ENCODE data around the gene FOXF1. TPM values are rescaled to one million over a fixed set of nuclear protein-coding genes. Genes with fewer than 3 reads are reported as not detected.

Gene FOXF1
- total and polyA plus RNA-seq, 2 of the 13 experiments (the other 11 are each of a cell fraction or from before 2014, with no cell fraction given) = not detected

- FAIRE-seq (no peak), ATAC-seq (no peak), DNase-seq (ENCODE audit: low spot score) (no peak)
- Histone ChIP-seq H4K20me1 (ENCODE audit: insufficient read depth, low read length) (no peaks in the 10 kb centered on the region), H3K27ac (ENCODE audit: extremely low read length, insufficient read depth, low read length) (no peak overlapping the region), H3K79me2 (ENCODE audit: insufficient read depth, low read length) (no peaks in the 10 kb centered on the region), H3K4me3 (replicated peaks in 1 of 3; ENCODE audit: insufficient read depth in 1 of 3, low read depth in 2 of 3, low read length in 3 of 3) (no peak overlapping the region), H3K36me3 (replicated peaks in 1 of 2; ENCODE audit: control insufficient read depth in 1 of 2, insufficient read depth in 2 of 2, low read length in 2 of 2) (peaks cover 28 to 74% of the 10 kb centered on the region in 2 experiments), H3K4me2 (ENCODE audit: low read depth, low read length) (no peak overlapping the region), H3K9ac (ENCODE audit: insufficient read depth, low read depth, low read length) (no peak overlapping the region), H3K4me1 (ENCODE audit: insufficient read depth, low read length) (no peaks in the 10 kb centered on the region), H2AFZ (ENCODE audit: low read length) (no peak overlapping the region), H3K27me3 (ENCODE audit: control insufficient read depth in 1 of 2, insufficient read depth in 2 of 2, low read length in 2 of 2) (no peaks in the 10 kb centered on the region), H3K9me3 (ENCODE audit: low read length) (no peaks in the 10 kb centered on the region)
- intact Hi-C loops (cut with micrococcal nuclease; ENCODE audit: unreplicated experiment) = no loop called here
- TF ChIP-seq GFI1 (CRISPR knock-in tag; IDR thresholded peaks at IDR 0.05; ENCODE audit: borderline replicate concordance) (no peak), AHDC1 (CRISPR knock-in tag; IDR thresholded peaks at IDR 0.05; ENCODE audit: borderline replicate concordance) (no peak), ZNF776 (CRISPR knock-in tag; IDR thresholded peaks at IDR 0.05) (no peak), ARID2 (CRISPR knock-in tag; IDR thresholded peaks at IDR 0.05; ENCODE audit: borderline replicate concordance) (no peak), ZNF251 (CRISPR knock-in tag; IDR thresholded peaks at IDR 0.05) (no peak), CHCHD3 (CRISPR knock-in tag; IDR thresholded peaks at IDR 0.05) (no peak), ZNF772 (CRISPR knock-in tag; IDR thresholded peaks at IDR 0.05) (no peak), GPBP1L1 (CRISPR knock-in tag; IDR thresholded peaks at IDR 0.05) (no peak), TBL1XR1 (IDR thresholded peaks at IDR 0.05; ENCODE audit: borderline replicate concordance, low read length, partially characterized antibody) (no peak)
- CTCF ChIA-PET (ENCODE audit: low intra/inter-chr PET ratio, low total read pairs) = no interaction called here
- POLR2A ChIA-PET = no interaction called here
- in situ Hi-C loops (cut with HindIII; ENCODE audit: extremely low pct_ligation_motif_present, low pct_unique_long_range_greater_than_20kb) = no loop called here
- no TSS peak for BruUV-seq (replicated peaks)
- 94% methylated on average over 12 of the region's 12 CpGs for WGBS (ENCODE audit: low lambda C conversion rate)
These were observed 35.2 kb downstream of the FOXF1 start for GRCh38 chr16:86545481-86545880.

All from HepG2 (cell line).